Mammary epithelial cell (primary cell): Measurements from ENCODE around the gene RFX8.
"Not testable (repeated sequence)": the region's sequence is repeated elsewhere in the genome, so short reads cannot be mapped to it uniquely, and the experiment has no call there.

Experiments used
- CTCF ChIP-seq, 2 donors: IDR thresholded peaks in 1 of 2; conservative IDR thresholded peaks in 1 of 2; 2 replicates each; pipeline ENCODE4 v1.5.1; 2011 to 2012; ENCODE audit warnings: inconsistent platforms in 2 of 2, low read length in 2 of 2, mild to moderate bottlenecking in 2 of 2, control low read depth in 1 of 2, low read depth in 1 of 2; ENCODE audit not compliant: insufficient read depth in 1 of 2; ENCODE audit errors: extremely low read depth in 1 of 2
- EZH2 ChIP-seq: IDR thresholded peaks from 2 replicates; pipeline ENCODE4 v1.6.1; 2012; ENCODE audit warnings: low read length, inconsistent platforms, borderline replicate concordance

DNA sequence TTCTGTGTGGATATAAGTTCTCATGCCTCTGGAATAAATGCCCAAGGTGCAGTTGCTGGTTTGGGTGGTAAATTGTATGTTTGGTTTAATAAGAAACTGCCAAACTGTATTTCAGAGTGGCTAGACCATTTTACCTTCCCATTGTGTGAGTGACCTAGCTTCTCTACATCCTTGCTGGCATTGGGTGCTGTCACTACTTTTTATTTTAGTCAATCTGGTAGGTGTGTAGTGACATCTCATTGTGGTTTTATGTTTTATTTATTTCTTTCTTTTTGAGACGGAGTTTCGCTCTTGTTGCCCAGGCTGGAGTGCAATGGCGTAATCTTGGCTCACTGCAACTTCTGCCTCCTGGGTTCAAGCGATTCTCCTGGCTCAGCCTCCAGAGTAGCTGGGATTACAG, 36.4 kb downstream of the RFX8 start:
- not testable (repeated sequence) for TF ChIP-seq CTCF (conservative IDR thresholded peaks at IDR 0.05 in 1 of 2, IDR thresholded peaks at IDR 0.05 in 1 of 2; ENCODE audit: extremely low read depth in 1 of 2, insufficient read depth in 1 of 2, low read depth in 1 of 2, low read length in 2 of 2); EZH2
